HG02870 (cell line): Measurements from ENCODE around the gene CECR2.

Source experiments
- ATAC-seq: cut with Tn5 transposase; IDR thresholded peaks from one replicate; pipeline ENCODE4 v1.9.1; 2021; ENCODE audit warnings: mild to moderate bottlenecking, moderate library complexity; ENCODE audit not compliant: unreplicated experiment

The CECR2 gene

DNA sequence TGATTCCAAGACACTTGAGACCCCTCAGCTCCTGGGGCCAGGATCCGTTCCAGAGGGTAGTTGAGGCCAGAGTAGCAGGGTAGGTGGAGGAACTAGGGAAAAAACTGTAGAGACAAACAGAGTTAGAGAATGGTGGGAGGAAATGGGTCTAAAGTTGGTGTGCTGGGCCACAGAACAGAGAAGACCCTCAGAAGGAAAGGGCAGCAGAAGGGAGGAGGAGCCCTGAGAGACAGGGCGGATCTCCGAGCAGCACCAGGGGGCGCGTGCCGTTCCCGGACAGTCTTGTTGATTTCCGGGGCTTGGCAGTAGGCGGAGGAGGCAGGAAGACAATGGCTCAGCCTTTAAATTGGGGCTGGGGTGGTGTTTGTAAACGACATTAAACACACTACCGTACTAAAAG is 2.4 kb upstream of the CECR2 start:
- no peak for ATAC-seq

DNA sequence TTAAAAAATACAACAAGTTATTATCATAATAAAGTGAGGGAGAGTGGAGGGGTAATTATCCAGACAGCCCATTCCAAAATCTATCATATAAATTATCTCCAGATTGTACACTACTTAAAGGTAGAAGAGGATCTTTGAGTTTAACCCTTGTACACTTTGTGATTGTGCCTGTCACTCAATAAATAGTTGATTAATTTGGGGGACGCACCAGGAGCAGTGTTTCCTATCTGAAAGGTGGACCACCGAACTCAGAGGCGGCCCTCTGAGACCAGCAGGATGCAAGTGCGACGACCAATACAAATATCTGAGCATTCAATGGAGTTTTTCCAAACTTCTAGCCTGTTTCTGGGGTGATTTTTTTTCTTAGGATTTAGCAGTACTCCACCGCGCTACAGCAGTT is 1.1 kb upstream of the CECR2 start:
- no peak for ATAC-seq

DNA sequence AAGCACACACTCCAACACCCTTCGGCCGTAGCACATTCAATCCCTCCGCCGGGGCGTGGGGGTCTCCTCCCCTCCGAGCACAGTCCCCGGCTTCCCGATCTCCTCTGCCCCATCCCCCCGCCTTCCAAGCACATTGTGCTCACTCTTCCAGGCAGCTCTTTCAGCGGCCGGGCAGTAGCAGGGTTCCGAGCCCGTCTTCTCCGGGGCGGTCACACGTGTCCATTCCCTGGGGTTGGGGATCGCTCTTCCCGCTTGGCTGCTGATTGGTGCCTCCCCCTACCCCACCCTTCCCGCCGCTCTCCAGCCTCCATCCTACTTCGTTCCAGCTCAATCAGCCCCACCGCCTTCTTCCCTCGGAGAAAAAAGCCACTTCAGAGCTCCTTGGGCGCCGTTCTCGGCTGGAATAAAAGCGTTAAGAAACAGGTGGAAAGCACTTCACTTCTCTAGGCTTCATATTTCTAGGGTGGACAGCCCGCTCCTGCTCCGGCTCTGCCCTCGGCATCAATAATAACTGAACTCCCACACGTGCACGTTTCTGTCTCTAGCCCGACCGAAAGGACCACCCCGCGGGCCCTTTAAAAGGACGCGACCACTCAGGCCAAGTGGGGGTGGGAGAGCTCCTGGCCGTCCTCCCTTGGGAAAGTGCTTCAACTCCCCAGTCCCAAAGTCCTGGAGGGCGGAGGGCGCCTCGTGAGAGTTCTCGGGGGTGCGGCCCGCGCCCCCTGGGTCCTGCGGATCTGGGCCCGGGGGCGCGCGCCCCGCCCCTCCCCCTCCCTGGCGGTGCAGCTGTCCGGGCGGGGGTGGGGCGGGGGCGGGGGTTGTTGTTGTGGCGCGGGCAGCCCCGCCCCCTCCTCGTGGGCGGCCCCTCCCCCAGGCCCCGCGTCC is 464 bp upstream of the CECR2 start:
- no peak for ATAC-seq

DNA sequence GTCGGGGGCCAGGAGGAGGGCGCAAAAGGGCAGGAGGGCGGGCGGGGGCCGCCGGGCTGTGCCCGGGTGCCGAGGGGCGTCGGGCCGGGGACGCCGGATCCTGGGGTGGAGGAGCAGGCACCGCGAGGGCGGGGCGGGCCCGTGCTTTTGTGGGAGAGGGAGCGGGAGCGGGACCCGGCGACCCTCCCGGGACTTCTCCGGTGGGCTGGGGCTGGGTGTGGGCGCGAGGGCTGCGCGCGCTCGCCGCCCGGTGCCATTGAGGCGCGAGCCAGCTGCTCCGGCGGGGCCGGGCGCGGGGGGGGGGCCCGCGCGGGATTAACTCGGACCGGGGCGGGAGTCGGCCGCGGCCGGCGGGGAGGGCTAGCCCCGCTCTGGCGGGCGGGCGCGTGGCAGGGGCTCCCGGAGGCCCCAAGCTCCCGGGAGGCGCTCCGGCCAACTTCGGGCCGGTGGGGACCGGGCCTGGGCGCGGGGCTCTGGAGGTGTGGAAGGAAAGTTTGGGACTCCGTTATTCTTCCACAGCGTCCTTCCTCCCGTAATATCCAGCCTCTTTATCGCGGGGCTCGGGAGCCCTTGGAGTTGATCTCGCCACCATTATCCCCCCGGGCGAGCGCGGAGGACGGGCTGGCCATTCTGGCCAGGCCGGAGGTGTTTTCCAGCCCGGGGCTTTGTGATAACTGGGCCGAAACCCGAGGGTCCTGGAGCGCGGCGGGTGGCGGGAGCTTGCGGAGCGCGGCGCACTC is 936 bp downstream of the CECR2 start:
- ATAC-seq = no peak

DNA sequence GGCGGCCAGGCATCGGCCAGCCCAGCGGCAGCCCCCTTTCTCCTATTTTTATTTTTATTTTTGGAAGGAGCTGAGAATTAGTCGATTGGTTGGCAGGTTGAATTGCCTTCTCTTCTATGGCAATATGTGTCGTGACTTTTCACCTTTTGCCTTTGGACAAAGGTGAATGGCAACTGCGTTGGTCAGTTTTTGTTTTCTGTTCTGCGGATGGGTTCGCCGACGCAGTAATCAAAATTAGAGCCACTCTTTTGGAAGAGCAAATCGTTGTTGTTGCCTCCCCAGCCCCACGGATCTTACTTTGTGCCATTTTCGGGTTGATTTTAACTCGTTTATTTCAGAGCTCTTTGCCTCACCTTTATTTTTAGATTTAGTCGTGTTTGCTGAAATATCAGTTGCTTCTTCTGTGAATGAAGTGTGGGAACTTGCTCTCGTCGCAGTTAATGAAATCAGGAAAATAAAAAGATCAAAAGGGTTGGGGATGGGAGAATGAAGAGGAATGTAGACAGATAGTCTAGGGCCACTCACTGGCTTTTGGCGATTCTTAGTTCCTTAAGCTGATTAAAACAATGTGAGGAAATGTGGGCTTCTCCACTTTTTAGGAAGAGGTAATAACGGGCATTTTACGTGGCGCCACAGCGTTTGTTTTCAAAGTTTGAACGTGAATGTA is 1.6 kb downstream of the CECR2 start:
- ATAC-seq = no peak

DNA sequence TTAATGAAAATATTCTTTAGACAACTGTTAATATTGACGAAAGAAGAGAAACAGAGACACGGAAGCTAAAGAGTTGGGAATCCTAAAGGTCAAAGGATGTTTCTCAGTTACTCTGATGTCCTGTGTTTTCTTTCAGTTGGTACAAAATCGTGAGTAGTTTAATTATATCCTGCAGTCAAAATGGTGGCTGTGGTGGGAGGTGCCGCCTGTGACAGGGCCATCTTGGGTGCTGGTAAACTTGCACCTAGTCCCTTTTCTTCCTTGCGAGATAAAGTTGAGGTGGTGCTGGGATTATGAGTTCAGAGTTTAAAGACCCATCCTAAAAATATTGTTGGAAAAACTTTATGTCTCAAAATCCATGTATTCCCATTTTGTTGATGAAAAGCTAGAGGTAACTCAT is 2.2 kb downstream of the CECR2 start:
- no peak for ATAC-seq

DNA sequence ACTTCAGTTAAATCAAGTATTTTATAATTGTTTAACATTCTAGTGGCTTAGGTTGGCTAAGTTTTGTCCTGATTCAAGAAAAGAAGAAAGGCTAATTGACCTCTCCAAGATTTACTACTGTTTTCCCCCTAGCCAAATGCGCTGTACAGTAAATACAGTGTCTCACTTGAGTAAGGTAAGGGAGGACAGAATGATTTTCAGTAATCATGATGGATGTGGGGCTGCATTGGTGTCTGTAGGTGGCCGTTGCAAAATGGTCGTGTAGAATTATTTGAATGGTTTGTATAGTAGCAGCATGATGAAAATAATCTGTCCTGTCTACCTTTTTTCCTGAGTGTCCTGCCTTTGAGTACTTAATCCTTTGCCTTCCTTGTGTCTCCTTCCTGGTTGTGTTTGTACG is 4.6 kb downstream of the CECR2 start:
- no peak for ATAC-seq

DNA sequence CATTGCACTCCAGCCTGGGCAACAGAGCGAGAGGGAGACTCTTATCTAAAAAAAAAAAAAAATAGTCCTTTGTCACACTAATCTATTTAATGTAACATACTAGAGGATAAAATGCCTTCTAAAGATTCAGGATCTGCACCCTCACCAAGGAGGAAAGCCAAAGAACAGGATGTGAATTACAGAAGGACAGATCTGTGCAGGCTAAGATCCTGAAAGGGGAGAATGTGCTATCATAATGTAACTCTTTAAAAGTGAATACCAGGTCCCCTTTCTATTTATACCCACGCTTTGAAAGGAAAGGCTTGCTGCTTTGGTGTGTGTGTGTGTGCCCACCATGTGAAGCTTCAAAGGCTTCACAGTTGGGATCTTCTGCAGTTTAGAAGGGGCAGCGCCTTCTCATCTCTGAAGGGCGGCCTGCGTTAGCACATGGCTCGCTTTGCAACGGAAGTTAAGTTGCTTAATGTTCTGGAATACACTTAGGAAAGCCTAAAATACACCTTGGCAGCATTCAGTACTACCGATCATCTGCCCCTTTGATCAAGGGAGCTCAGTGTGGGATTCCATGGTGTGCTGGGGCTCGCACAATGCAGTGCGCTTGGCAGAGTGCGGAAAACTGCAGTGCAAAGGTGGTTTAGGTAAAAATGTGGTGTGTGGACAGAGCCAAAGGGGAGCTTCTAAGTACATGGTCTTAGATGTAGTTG is 6.8 kb downstream of the CECR2 start:
- no peak for ATAC-seq

DNA sequence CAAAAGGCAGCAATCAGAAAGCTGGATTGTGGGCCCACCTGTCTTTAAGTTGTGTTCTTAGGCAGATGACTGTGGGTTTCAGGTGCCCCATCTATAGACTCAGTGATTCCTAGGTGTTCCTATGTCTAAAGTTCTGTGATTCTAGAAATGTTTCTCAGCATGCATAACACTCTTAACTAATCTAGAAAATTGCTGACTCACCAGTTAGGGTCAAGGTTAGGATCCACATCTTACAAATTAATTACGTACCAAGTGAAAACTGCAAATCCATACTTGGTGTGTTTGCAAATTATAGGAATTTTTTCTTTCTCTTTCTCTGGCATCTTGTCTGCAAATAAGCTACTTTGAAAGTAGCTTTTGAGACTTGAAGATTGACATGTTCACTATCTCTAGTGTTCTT is 7.7 kb downstream of the CECR2 start:
- no peak for ATAC-seq

DNA sequence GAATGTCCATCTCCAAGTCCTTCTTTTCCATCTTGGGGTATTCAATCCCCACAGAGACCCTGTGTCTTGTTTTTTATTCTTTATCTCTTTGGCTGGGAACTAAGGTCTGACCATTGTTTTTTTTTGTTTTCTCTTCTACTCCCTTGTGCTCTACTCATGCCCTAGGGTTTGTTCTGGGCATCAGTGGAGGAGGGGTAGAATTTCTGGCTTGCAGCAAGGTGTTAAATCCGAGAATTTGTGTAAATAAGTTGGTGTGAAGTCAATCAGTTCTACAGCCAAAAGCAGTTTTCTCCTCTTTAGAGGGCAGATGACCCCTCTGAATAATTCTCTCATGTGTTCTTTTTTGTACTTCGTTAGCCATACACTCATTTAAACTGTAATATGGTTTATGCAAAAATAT is 10.7 kb downstream of the CECR2 start:
- ATAC-seq = no peak

DNA sequence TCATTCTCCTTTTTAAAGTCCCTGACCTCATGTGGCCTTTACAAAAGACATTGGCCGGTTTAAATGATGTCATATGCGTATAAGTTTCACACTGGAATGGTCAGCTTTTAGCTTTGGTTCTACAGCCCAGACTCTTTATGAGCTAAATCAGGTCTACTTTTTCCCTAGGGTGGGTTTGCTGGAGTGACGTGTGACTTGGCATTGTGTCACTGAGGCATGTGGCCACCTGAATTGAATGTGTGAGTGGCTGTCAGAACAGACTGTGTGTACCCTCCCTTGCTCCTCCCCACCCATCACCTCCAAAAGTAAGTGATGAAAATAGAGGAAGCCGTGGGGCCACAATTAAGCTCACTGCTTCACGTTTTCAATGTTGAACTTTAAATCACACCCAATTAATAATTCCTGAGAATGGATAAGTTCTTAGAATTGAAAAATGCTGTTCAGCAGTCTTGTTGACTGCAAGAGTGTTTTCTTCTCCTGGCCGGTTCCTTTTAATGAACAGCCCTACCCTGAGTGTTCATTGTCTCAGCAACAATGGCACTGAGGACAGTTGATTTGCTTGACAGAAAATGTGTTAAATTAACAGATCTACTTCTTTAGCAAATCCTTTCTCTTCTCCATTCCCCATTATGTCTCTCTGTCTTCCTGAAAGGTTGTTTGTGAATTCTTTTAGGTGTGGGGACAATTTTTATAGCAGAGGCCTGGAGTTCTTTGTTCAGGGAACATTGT is 11.3 kb downstream of the CECR2 start:
- ATAC-seq = no peak

DNA sequence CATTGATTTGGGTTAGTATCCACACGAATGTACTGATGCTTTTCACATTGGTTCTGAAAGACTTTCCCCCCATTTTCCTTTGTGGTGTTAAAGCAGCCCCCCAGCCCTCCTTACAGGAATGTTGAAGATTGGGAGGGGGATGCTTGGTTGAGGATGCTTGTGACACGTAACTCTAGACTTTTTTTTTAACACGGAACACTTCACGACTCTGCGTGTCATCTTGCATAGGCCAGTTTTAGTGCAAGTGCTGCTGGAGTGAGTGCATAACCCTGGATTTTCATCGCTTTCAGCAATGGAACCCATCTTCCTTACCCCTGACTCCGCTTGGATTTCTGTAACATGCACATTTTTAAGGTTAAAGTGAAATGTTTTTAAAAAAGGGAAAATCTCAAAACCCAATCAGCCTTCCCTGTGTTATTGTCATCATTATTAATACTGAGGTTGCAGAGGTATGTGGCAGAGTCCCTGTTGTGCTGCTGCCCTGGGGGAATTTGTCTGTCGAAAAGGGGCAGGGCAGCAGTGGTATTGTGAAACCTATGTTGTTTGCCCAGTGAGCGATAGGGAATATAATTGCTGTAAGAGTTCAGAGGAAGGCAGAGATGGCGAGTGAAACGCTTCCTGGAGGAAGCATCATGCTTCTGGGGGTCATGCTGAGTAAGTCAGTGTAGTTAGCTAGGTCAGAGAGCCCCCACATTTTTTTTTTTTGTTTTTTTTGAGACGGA is 12.1 kb downstream of the CECR2 start:
- ATAC-seq = no peak

DNA sequence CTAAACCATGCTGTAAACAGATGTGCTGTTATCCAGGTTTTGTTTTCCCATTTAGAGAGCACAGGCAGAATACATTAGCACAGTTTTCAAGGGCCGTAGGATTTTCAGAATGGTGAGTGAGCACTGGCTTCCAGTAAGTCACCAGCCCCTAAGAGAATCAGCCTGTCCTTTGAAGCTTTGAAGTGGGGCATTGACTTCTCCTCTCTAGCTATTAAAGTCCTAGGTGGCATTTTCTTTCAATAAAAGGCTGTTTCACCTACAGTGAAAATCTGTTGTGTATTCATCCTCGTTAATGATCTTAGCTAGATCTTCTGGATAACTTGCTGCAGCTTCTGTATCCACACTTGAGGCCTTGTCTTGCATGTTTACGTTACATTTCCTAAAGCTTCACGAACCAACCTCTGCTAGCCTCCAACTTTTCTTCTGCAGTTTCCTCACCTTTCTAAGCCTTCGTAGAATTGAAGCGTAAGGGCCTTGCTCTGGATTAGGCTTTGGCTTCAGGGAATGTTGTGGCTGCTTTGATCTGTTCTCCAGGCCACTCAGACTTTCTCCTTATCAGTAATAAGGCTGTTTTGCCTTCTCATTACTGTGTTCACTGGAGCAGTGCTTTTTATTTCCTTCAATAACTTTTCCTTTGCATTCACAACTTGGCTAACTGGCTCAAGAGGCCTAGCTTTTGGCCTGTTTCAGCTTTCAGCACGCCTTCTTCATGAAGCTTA is 15.5 kb downstream of the CECR2 start:
- no peak for ATAC-seq

DNA sequence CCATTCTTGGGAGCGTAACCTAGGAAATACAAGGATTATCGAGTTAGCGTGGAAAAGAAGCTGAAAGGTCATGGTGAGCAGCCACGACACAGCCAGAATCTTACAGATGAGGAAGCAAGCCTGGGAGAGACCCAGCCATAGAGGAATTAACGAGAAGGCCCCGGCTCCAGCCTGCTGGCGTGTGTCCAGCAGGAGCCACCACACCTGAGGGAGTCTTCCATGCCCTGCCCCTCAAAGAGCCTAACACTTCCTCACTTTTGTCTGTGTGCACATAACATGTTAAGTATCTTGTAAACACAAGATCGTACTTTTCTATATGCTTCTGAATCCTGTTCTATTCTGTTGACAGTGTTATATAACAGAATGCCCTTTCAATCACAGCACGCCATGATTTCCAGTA is 18.1 kb downstream of the CECR2 start:
- no peak for ATAC-seq

DNA sequence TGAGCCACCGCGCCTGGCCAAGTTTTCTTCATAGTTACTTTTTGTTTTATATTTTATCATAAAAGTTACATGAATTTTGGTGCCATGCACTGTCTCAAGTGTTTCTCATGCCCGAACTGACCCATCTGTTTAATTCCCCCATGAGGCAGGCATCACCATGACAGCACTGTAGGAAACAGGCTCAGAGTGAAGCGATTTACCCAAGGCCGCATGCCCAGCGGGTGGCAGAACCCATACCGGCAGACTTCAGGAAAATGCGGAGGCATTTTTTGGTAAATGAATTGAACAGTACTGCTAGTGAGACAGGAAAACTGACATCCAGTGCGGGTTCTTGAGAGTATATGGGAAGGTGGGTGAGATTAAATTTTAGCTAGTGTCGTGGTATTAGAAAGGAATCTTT is 19.0 kb downstream of the CECR2 start:
- ATAC-seq = no peak

DNA sequence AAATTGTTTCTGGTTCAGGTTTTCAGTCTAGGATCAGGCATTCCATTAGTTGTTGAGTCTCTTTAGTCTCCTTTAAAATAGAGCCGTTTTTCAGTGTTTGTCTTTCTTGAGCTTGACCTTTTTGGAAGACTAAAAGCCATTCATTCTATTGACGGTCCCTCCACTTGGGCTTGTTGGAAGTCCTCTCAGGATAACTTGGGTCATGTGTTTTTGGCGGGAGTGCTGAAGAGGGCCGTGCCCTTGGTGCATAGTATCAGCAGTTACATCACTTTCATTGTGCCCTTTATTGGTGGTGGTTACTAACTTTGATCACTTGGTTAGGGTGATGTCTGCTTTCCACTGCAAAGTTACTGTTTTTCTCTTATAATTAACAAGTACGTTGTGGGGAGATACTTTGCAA is 20.8 kb downstream of the CECR2 start:
- ATAC-seq = no peak

DNA sequence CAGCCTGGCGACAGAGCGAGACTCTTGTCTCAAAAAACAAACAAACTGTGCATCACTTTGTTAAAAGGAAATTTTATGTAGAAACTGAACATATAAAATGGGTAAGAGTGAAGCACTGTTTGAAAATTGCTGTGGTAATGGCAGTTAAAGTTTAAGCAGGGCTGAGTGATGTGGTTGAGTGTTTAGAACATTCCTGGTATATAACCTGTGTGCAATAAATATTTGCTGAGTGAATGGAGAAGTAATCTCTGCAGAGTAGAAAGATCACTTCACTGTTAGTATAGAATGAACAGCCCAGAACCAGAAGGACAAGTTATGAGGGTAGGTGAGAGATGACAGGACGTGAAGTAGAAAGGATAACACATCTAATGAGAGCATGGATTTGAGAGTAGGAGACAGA is 27.3 kb downstream of the CECR2 start:
- no peak for ATAC-seq

DNA sequence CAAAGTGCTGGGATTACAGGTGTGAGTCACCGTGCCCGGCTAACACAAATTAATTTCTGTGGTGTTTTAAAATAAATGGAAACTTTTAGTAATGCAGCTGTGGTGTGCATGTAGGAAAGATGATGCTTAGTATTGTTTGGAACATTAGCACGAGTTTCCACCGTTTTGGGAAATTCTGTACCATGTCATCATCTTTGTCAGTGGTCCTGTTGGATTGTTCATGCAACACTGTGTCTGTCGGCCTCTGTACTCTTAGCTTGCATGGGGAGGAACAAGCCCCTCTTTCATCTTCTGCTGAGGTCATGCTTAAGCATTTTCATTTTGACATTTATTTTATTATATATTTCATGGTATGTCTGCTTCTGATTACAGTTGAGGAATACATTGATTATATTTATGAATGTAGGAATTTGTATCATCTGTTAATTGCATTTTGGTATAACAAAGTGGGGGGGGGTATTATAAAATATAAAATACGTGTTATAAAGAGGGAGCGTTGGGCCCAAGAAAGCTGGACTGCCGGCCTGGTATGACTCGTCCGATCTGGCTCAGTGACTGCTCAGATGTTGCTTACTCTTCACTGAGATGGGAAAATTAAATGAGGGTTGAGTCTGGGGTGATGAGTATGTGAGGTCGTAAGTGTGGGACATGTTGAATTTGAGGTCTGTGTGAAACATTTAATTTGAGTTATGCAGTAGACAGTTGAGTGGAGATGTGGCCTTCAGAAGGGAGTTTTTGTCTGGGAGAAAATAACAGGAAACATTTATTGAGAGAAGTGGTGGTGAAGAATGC is 28.7 kb downstream of the CECR2 start:
- ATAC-seq = no peak

DNA sequence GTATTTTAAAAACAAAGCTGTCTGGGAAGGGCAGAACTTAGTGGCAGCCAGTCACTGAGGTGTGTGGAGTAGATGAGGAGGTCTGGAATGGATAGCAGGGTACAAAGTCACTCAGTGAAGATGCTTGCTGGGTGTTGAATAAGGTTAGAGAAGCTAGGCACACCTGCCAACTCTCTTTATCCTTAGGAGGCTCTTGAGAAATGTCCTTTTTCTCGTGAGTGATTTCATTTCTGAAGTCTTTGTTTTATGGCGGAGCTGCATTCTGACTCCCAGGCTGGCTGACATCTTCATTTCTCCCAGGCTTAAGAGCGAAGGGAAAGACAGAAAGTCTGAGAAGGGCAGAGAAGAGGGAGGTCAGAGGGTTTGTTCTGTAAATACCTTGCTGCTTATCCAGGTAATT is 31.0 kb downstream of the CECR2 start:
- ATAC-seq = no peak
